SKM-1 treated with dmso at 0.1 percent for 144 hours (cell line): Measurements from ENCODE around the gene GRHL3.

ENCODE experiments used
- DNase-seq: peaks from one replicate; lab custom pipeline; 2025; ENCODE audit not compliant: unreplicated experiment; lab: John Stamatoyannopoulos, UW

Gene GRHL3

DNA sequence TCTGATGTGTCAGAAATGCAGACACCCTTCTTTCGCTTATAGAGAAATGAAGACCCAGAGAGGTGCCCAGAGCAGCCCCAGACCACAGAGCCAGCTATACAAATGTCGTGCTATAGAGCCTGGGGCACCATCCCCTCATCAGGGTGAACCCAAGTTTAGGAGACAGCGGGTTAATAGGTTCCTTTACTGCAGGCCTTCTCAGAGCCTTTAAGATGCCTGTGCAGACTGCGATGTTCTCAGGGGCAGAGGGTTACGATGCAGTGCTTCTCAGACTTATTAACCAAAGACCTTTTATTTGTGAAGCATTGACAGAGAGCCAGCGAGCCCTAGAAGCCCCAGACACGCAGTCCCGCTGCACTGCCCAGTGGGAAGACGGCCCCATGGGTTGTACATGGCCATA, 47.5 kb downstream of the GRHL3 start:
- DNase-seq, result no peak

DNA sequence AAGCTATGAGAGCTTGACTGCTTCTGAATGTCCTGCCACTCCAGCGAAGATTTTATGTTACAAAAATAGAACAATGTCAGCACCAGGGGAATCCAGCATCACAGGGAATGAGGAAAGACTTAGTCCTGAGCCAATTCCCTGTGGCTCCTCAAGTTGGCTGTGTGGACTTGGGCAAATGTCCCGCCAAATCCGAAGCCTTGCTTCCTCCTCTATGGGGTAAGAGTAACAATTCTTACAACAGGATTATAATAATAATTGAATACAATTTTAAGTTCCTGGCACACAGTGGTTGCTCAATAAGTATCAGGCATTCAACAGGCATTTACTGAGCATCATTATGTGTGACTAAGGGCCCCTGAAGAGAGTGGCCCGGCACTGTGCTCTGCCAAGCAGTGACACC, 50.0 kb downstream of the GRHL3 start:
- DNase-seq, result no peak

DNA sequence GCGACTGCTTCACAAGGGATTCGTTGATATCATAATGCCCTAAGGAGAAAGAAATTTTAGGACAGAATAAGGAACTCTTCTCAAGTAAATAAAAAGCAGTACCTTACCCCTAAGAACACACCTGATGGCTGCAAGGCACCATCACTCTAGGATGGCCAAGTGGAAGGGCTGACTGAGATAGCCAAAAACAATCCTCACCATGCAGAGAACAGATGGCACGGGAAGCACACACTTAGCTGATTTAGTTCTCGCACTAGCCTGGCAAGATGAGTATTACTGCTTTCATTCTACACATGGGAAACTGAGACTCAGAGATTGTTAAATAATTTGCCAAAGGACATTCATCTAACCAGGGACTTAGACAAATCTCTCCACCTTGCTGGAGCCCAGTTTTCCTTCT, 50.6 kb downstream of the GRHL3 start:
- no peak for DNase-seq

DNA sequence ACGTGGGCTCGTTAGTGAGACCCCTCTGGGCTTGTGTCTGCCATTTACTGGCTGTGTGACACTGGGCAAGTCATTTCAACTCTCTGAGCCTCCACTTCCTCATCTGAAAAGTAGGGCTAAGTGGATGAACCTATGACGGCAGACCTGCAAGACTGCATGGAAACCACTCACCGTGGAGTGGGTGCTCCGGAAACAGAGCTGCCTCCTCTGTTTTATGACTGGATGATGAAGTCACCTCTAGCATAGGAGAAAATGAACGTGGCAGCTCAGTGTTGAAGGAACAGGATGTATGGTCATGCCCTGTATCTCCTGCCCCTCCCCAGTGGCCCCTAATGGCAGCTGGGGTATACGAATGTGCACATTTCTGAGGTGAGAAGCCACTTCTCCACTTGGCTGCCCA, 53.9 kb downstream of the GRHL3 start:
- no peak for DNase-seq

DNA sequence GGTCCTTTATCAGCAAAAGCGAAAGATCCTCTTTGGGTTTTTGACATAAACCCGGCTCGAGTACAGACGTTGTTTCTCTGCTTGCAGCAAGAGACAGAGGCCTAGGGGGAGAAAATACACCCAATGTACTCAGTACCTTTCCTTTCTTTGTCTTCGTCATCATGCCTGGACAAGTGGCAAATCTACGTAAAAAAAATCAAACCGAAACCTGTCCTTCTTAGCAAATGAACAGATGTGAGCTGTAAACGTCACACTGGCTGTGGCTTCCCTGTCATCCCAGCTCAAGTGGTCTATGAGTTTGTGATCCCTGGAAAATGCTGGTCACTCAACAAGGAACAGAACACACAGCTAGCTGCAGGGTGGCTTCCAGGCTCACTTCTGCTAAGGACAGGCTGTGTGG, 54.6 kb downstream of the GRHL3 start:
- DNase-seq, result no peak

DNA sequence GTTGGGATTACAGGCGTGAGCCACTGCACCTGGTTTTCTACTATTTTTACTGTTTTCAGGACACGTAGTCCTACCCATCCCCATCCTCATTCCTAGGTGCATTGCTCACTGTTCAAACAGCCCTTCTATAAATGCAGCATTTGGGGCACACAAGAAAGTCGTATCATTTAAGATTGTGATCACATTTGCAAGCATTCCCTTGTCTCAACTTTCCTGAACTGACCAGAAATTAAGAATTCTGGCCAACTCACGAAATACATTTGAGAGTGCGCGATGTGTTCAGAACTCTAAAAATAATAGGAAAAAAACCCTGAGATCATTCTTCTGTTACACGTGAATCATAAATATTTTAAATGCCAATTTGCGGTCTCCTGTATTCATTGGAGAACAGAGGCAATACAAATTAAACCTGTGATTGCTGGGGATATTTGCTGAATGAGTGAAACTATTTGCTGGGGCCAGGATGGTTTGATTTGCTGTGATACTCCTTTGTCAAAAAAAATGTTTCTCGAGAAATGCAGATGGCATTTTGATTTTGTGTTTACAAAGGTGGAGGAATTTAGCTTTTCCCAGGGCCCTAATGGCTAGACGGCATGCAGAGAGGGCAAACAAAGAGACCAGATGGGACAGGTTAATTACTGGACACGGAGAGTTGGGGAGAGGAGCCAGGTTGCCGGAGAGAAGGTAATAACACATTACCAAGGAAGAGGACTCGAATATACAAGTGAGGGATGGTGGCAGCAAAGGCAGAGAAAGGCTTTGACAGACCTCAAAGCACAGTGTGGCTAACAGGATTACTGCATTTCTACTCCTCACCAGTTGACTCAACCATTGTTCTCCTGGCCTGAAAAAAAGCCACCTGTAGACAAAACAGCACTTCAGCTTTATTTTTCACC, 56.0 kb downstream of the GRHL3 start:
- DNase-seq, result no peak

DNA sequence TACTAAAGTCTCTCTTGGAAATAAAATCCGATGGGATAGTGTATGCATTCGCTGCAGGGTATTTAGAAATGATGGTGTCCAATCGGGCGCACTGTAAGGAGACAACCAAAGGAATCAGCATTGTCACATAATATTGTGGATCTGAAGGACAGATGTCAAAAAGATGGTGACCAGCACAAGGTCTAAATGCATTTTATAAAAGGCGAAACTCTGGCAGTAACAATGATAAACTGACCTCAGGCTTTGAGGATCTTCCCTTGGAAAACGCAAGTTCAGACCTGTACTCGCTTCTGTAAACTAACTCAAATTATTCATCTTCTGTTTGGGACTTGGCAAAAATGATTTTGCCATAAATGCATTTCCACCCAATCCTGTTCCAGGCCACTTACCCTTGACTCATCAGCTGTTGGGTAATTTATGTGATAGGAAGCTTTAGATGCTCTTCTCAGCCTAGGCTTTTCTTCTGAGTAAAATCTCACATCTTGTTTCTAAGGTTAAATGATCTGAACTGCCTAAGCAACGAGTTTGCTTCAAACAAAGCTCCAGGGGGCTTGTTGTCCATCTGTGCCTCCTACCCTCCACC, 60.7 kb downstream of the GRHL3 start:
- DNase-seq, result no peak

DNA sequence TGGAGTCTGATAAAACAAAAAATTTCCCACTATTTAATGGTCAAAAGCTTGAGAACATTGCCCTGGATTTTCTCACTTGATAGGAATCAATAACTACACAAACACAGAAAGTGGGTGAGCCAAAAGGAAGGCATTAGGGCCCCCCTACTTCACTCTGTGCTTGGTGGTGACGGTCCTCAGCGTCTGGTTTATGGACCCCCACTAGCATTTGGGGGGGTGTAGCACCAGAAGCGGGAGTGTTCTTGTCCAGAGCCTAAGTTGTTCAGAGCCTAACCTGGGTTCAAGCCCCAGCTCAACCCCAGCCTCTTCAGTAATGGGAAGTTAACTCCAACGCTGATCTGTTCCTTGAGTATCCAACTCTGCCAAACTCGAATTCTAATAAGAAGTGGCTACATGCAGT, 61.4 kb downstream of the GRHL3 start:
- DNase-seq, result no peak

DNA sequence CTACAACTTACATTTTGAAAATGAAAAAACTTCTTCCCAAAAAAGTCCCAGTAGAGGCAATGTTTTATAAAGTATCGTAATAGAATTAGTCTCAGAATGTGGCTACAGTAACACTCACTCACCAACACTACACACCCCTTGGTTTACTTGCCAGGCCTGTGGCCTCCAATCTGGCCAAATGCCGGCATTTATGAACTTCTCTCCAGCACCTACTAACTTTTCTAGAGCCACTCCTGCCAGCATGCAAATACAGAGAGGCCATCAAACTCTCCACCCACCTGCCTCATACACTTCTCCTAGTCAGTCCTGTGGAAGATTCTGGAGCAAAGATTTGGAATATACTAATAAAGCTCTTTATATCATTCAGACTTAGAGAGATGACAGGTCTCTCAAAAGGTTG, 62.1 kb downstream of the GRHL3 start:
- no peak for DNase-seq

DNA sequence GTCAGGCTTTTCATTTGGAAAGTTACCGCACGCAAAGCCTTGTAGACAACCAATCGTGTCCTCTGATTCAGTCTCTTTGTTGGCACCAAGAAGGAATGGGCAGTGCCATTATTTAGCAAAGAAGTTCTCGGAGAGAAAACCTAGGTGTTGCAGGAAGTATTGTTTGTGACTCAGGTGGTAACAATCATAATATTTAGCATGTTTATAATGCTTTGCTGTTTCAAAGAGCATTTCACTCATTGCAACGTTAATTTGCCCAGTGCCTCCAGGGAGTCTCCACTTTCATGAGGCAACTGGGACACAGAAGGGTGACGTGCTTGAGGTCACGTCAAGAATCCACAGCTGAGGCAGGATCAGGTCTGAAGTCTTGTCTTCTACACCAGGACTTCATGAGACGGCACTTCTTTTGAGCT, 63.0 kb downstream of the GRHL3 start:
- no peak for DNase-seq

DNA sequence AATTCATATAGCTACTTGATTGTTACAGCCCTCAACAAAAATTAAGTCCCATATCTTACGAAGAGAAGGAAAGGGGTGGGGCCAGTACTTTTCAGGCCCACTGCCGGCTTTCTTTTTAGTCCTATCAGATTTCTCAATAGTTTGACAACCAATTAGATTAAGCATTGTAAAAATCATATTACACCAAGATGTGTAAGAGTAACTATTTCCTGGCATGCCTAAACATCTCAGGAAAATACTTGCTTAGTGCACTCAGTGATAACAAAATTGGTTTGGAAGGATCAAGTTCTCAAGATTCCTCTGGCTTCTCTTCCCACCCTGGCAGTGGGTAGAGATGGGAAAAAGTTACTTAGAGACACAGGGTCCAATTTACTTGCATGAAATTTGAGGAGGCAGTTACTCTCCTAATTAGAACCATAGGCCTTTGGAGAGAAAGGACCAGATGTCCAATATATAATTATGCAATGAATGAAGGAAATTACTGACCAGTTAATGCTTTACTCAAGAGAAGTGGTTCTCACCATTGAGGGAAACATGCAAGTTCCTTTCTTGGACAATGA, 64.3 kb downstream of the GRHL3 start:
- DNase-seq, result no peak

DNA sequence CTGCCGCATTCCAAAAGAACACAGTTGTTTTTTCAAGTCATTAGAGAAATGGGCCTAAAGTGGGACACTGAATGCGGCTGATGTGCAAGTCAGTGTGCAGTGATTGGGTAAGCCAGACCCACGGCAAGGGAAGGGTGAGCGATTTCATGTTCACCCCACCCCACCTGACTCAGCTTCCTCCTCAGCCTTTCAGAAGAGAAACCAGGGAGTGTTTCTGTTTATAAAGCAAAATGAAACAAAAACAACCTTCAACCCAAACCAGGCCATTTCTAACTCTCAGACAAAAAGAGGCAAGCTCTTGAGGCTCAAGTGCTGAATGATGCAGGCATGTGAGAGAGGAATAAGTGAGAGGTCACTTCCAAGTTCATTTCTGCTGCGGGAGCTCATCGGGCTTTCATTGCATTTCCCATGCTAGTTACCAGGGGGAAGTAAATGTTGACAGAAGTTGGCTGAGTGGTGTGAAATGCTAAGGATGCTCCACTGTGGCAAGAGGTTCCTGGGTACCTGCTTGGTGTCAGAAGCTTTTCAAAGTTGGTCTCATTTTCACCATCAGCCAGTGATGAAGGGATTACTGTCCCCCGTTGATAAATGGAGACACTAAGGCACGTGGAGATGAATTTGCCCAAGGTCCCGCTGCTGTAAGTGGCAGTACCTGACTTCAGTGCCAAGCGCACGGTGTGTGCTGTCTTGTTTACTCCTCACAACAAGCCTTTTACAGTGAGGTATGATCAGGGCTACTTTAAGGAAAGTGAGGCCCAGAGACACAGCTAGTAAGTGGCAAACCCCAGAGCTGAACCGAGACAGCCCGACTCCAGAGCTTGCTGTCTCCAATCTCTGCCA, 65.3 kb downstream of the GRHL3 start:
- DNase-seq, result no peak

DNA sequence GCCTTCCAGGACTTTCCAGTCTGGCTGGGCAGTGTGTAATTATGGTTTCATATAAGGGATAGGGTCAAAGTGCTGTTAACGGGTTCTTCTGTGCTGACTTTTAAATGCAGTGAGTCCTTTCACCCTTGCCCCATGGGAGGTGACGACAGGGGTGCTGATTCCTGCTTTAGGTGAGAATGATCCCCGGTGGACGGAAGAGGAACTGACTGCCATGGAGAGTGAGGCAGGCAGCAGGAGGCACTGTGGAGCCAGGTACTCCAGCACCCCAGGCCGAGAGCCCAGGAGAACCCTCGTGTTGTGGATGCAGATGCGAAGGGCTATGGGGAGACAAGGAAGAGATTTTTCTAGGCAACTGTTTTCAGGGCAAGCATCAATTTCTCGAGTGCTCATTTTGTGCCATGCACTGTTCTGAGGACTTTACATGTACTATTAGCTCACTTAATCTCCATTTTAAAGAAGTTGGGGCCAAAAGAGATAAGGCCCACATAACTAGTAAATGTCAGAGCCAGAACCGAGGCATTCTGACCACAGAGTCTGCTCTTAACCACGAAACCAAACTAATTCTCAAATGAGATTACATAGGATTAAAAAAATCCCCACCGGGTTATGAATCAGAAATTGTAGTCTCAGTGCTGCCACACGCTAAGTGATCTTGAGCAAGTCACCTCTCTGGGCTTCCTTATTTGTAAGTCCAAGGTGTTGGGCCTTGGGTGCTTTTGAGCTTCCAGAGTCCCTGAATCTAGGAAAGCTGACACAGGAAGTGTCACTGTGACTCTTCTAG, 66.2 kb downstream of the GRHL3 start:
- DNase-seq, result no peak

DNA sequence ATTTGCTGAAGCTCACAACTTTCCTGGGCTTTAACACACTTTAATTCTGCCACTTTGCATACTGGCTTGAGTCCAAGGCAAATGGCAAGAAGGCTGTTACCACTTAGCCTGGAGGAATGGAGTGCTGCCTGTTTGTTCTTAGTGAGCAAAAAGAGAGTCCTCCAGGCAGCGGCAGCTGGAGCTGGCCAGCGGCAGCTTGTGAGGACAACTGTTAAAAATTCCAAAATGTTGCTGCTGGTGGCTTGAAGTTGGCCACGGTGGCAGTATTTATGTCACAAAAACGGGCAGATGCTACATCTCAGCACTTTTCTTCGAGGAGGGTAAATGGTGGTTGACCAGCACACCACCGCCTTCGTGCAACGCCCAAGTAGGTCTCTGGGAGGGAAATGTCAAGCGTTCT, 67.1 kb downstream of the GRHL3 start:
- DNase-seq, result no peak

DNA sequence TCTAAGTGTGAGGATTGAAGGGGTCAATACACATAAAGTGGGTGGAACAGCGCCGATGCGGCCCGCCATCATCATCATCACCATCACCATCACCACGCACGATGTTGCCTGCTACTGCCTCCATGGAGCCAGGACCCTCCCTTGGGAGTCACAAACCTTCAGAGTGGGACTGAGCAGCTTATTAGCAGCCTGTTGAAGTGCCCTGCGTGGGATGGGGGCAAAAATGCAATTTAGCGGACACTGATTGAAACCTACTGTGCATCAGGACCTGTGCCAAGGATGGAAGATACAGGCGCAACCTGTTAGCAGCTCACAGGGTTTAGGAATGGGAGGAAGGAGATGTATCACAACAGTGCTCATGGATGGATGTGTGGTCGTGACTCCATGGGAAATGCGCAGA, 67.8 kb downstream of the GRHL3 start:
- DNase-seq, result no peak

DNA sequence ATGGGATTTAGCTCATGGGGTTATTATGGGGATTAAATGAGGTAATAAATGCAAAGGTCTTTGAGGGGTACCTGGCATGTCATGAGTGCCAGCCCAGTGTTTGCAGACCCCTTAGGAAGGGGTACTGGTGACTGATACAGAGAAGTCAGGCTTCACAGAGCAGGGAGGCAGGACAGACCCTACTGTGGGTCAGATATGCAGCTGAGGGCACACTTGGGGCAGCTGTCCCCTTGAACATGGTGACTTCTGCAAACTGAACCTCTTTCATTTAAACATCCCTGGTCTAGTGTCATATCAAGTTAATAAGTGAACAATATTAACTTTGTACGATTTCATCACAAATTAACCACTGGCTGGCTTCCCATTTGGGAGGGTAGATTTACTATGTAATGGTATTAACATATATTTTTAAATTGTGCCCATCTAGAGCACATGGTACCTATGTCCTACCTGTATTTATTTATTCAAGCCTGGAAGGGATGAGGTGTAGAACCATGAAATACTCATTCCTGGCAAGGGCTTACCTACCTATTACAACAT, 68.5 kb downstream of the GRHL3 start:
- no peak for DNase-seq

DNA sequence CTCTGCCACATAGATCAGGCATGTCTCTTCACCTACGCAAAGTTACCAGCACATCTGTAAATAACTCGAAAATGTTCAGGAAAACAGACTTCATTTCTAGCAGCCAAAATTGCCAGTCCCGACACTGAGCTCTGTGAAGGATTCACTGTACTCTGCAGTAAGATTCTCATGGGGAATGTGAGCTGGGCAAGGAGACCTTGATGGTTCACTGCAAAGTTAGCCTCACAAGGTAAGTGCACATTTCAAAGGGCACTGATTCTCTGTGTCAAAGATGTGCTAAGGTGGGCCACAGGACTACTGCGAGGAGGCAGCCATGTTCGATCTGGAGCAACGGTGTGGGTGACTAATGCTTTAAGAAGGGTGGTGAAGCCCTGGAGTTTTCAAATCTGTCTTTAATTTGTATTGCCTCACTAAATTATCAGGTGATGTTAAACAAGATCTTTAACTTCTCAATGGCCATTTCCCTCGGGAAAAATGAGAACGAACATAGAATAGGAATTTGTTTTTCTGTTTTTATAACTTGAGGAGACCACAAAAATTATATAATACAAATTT, 69.3 kb downstream of the GRHL3 start:
- no peak for DNase-seq

DNA sequence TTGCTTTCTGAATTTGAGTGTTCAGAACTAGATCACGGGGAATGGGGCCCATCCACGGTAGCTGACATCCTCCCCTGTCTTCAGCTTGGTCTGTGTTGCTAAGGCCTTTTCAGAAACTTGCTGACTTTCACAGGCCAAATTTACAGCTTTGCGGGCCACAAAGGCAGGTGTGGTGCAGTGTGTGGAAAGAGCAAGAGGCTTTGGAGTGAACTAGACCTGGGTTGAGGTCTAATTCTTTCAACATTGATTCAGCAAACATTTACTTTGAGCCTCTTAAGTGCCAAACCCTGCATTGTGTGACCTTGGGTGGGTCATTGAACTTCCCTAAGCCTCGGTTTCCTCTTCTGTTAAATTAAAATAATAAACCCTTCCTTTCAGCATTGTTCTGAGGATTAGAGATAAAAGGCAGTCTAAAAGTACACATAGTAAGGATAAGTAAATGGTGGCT, 70.1 kb downstream of the GRHL3 start:
- DNase-seq, result no peak

DNA sequence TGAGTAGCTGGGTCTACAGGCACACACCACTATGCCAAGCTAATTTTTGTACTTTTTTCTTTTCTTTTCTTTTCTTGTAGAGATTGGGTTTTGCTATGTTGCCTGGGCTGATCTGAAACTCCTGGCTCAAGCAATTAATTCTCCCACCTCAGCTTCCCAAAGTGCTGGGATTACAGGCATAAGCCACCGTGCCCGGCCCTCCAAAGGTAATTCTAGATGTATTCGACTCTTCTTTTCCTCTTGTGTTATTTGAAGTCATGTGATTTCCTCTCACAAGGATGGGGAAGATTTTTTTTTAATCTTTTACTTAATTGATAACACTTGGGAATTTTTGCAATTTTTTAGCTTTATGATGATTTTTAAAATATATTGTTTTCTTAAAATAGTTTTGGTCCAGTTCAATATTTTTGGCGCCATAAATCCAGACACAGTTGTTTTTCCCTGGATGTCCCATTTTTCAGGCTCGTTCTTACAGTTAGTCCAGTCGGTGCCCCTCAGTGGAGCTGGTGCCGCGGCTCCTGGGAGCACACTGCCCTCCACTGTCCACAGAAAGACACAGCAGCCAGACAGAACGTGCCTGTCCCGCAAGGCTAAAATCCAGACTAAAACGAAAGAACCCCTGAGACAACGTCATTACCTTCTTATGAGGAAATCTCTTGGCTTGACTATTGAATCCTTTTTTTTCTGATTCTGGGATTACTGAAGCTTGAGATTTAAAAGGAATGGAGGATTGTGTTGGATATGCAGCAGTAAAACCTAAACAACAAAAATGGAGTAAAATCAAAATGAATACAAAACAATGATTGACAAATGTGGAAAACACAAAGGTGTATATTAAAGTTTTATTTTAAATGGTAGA, 72.0 kb downstream of the GRHL3 start:
- DNase-seq, result peak; percentile 64
